ENCODE data around the gene TBC1D22A.

GRCh38 chr22:46971764-46972125 is 209.3 kb downstream of the TBC1D22A start:
- TF ChIP-seq POLR2A (IDR thresholded peaks at IDR 0.05): no peak
- TF ChIP-seq, protein P1, sequence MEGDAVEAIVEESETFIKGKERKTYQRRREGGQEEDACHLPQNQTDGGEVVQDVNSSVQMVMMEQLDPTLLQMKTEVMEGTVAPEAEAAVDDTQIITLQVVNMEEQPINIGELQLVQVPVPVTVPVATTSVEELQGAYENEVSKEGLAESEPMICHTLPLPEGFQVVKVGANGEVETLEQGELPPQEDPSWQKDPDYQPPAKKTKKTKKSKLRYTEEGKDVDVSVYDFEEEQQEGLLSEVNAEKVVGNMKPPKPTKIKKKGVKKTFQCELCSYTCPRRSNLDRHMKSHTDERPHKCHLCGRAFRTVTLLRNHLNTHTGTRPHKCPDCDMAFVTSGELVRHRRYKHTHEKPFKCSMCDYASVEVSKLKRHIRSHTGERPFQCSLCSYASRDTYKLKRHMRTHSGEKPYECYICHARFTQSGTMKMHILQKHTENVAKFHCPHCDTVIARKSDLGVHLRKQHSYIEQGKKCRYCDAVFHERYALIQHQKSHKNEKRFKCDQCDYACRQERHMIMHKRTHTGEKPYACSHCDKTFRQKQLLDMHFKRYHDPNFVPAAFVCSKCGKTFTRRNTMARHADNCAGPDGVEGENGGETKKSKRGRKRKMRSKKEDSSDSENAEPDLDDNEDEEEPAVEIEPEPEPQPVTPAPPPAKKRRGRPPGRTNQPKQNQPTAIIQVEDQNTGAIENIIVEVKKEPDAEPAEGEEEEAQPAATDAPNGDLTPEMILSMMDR (IDR thresholded peaks at IDR 0.05): no peak

All from Peyer's patch (tissue), 4 donors.